COR-L47 (cell line): ENCODE data around the gene ESR2.
"Not testable (repeated sequence)": the region's sequence is repeated elsewhere in the genome, so short reads cannot be mapped to it uniquely, and the experiment has no call there.

ENCODE experiments used
- DNase-seq: peaks from one replicate; lab custom pipeline; 2025; lab: John Stamatoyannopoulos, UW

The ESR2 gene

GRCh38 chr14:64137657-64138290 is 156.4 kb downstream of the ESR2 start:
- DNase-seq = no peak

DNA sequence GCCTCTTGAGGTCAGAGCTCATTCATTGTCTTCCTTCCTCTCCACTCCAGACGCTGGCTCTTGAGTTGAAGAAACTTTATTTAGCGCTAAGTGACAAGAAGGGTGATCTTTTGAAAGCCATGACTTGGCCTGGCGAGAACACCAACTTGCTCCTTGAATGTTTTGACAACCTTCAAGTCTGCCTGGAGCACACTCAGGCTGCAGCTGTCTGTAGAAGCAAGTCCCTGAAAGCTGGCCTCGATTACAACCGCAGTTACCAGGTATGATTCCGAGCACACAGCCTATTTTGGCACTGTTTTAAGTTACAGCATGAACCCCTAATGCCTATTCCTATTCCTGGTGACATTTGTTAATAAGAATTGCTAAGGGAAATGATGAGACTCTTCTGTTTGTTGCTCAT is 167.6 kb downstream of the ESR2 start:
- no peak for DNase-seq

- DNase-seq = no peak
Measured at GRCh38 chr14:64125270-64125669, 168.9 kb downstream of the ESR2 start.

DNA sequence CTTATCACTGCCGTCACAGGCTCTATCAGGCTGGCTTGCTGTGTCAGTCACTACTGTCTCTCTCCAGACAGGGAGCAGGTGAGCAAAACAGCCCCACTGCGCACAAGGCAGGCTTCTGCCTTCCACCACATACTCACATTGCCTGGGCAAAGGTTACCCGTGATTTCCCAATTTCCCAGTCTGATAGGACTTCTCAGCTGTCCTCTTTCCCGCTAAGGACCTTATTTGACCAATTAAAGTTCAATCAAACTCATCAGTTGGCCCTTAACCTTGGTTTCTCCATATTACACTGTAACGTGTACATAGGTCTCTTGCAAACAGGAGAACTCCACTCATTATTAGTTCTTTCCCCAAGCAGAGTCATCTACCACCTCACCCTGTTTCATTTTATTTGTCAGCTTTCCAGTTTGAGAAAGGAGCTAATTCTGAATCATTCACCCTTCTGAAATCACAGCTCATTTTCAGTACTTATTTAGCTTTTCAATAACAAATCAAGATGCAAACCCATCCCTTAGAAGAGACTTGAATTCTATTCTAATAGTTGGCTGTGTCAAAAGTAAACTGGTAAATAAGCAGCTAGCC is 170.8 kb downstream of the ESR2 start:
- no peak for DNase-seq

- DNase-seq = no peak
Measured at GRCh38 chr14:64119980-64120379, 174.2 kb downstream of the ESR2 start.

DNA sequence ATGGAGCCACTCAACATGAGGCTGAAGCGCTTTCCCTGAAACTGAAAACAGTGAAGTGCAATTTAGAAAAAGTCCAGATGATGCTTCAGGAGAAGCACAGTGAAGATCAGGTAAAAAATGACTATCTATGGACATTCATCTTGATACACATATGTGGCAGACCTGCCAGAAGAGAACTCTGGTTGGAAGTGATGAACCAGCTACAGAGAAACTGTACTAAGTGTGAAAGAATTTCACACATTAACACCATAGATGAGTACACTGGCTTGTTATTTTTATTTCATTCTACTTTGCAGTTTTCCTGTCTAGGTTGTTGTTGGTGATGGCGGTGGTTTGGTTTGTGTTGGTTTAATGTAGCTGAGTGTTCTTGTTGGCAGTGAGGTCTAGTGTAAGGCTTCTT is 174.7 kb downstream of the ESR2 start:
- DNase-seq = no peak

- no peak for DNase-seq
Measured at GRCh38 chr14:64118892-64119291, 175.3 kb downstream of the ESR2 start.

GRCh38 chr14:64118403-64118742 is 175.8 kb downstream of the ESR2 start:
- DNase-seq = not testable (repeated sequence)

DNA sequence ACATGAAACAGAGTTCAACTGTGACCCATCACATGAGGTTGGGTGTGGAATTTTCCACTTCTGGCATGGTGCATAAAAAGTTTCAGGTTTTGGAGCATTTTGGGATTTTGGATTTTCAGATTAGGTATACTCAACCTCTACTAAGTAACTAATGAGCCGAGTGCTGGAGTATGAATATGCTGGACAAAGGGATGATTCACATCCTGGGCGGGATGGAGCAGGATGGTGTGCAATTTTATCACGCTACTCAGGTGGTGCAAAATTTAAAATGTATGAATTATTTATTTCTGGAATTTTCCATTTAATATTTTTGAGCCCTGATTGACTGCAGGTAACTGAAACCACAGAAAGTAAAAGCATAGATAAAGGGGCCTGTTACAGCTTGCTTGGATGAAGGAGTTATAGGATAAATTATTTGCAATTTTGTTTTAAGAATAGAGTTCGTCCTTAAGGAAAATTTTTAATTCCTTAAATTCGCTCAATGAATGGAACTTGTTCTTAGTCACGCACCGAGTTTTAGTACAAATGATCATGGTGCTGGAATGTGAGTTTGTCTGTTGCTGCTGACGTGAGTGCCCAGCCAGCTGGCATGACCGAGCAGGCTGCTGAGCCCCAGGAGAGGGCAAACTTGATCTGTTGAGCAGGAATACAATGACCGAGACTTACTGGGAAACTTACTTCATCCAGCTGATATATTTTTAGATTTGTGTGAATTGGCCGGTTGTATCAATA is 176.3 kb downstream of the ESR2 start:
- no peak for DNase-seq

DNA sequence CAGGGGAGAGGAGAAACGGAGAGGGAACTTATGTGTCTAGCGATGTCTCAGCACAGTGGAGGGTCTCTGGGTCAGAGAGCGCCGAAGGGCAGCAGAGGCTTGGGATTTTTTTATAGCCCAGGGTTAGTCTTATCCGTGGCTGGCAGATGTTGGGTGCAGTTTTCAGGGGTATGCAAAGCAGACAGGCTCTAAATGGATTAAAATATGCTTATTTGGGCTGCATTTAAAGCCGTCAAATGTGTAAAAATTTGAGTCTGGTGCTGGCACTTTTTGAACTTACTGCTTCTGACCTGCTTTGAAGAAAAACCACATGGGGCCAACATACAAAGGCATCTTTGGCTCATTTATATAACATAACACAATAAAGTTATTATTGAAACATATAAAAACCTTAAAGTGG is 178.8 kb downstream of the ESR2 start:
- no peak for DNase-seq

- no peak for DNase-seq
Measured at GRCh38 chr14:64114796-64115195, 179.4 kb downstream of the ESR2 start.

- no peak for DNase-seq
Measured at GRCh38 chr14:64114166-64114565, 180.0 kb downstream of the ESR2 start.

- DNase-seq = peak; percentile 61
Measured at GRCh38 chr14:64112867-64113678, 181.1 kb downstream of the ESR2 start.

- DNase-seq = no peak
Measured at GRCh38 chr14:64110802-64111201, 183.4 kb downstream of the ESR2 start.

GRCh38 chr14:64109819-64110554 is 184.2 kb downstream of the ESR2 start:
- DNase-seq = no peak

DNA sequence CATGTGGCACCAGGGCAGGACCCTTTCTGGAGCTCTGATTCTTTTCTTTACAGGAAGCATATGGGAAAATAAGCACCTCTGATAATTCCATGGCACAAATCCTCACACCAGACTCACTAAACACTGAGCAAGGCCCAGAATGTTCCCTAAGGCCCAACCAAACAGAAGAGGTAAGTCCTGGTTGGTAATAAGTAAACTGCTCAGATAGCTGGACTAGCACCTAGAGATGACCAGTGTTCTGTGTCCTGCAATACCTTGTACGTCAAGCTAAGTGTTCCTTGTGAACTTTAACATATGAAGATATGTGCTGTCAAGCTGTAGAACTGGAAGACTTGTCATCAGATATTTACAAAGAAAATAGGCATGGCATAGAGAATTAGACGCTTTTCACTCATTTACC is 186.7 kb downstream of the ESR2 start:
- no peak for DNase-seq

- no peak for DNase-seq
Measured at GRCh38 chr14:64098120-64098519, 196.1 kb downstream of the ESR2 start.

- DNase-seq = no peak
Measured at GRCh38 chr14:64095620-64096019, 198.6 kb downstream of the ESR2 start.

GRCh38 chr14:64092940-64093339 is 201.2 kb downstream of the ESR2 start:
- no peak for DNase-seq

GRCh38 chr14:64092338-64092737 is 201.8 kb downstream of the ESR2 start:
- DNase-seq = no peak

DNA sequence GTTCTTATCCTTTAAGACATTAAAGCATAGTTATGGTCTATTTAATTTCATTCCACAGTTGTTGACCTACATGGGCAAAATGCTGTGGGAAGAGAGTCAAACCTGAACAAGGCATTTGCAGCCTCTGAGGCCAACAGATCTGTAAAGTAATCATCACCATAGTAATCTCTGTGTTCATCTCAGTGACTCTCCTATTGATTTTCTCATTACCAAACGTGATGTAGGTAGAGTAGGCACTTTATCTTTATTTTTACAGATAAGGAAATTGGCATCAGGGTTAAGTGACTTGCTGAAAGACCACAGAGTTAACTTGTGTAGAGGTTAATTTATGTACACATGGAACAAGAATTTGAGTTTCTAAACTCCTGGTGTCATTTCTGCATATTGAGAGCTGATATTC is 203.0 kb downstream of the ESR2 start:
- DNase-seq = no peak

GRCh38 chr14:64089920-64090319 is 204.3 kb downstream of the ESR2 start:
- DNase-seq = no peak
